K562 (cell line): ENCODE measurements around the gene APC. TPM values are rescaled to one million over a fixed set of nuclear protein-coding genes. Genes with fewer than 3 reads are reported as not detected.

ENCODE experiments used
- ARID2 ChIP-seq: fragments of 450-650 bp; IDR thresholded peaks from 2 replicates; pipeline ENCODE4 v1.6.1; 2017; ENCODE audit warnings: antibody characterized with exemption, mild to moderate bottlenecking
- ATF2 ChIP-seq: sonication (generic); formaldehyde crosslinking; IDR thresholded peaks from 2 replicates; pipeline ENCODE4 v1.8.1; 2022; ENCODE audit warnings: missing genetic modification reagents
- BACH1 ChIP-seq: fragments of 200-800 bp; sonication (Bioruptor generic); IDR thresholded peaks from 2 replicates; pipeline ENCODE4 v1.6.1; 2016; ENCODE audit warnings: missing genetic modification characterization, missing compliant biosample characterization
- CREB5 ChIP-seq: fragments of 250-450 bp; sonication (Bioruptor Pico); IDR thresholded peaks from 2 replicates; pipeline ENCODE4 v1.5.0; 2020; ENCODE audit warnings: mild to moderate bottlenecking
- EP300 ChIP-seq: IDR thresholded peaks from 2 replicates; pipeline ENCODE4 v1.6.1; 2012; ENCODE audit warnings: low read length, improper control_type of control experiment
- HBP1 ChIP-seq: fragments of 450-650 bp; formaldehyde crosslinking; IDR thresholded peaks from 2 replicates; pipeline ENCODE4 v1.4.0; 2022; ENCODE audit warnings: missing genetic modification characterization
- HNRNPLL ChIP-seq: fragments of 200-400 bp; formaldehyde crosslinking; IDR thresholded peaks from 2 replicates; pipeline ENCODE4 v1.6.1; 2017; ENCODE audit warnings: low read length, low read depth, mild to moderate bottlenecking; ENCODE audit not compliant: poor library complexity, severe bottlenecking
- RNF2 ChIP-seq: sonication (generic); IDR thresholded peaks from 2 replicates; pipeline ENCODE4 v1.6.1; 2016
- RNF219 ChIP-seq: fragments of 250-450 bp; sonication (Bioruptor Pico); IDR thresholded peaks from 2 replicates; pipeline ENCODE4 v1.5.0; 2022; ENCODE audit warnings: mild to moderate bottlenecking
- SMARCA5 ChIP-seq: fragments of 450-650 bp; IDR thresholded peaks from 2 replicates; pipeline ENCODE4 v1.6.1; 2016
- SP2 ChIP-seq: IDR thresholded peaks from 2 replicates; pipeline ENCODE4 v1.6.1; 2011; ENCODE audit warnings: mild to moderate bottlenecking, low read depth, low read length, moderate library complexity; ENCODE audit not compliant: poor library complexity, severe bottlenecking; ENCODE audit errors: extremely low read depth
- TAF7 ChIP-seq: fragments of 450-650 bp; IDR thresholded peaks from 2 replicates; pipeline ENCODE4 v1.6.1; 2016; ENCODE audit warnings: missing genetic modification characterization, missing compliant biosample characterization
- TRIM25 ChIP-seq: fragments of 450-650 bp; IDR thresholded peaks from 2 replicates; pipeline ENCODE4 v1.7.0; 2016; ENCODE audit warnings: borderline replicate concordance
- TRIM28 ChIP-seq: fragments of 450-650 bp; IDR thresholded peaks from 2 replicates; pipeline ENCODE4 v1.6.1; 2017
- YY1 ChIP-seq, 3 experiments: IDR thresholded peaks; 2 replicates each; pipeline ENCODE4 v1.6.1; 2011; ENCODE audit warnings: low read length in 2 of 3, mild to moderate bottlenecking in 2 of 3, moderate library complexity in 2 of 3, borderline replicate concordance in 1 of 3, control low read depth in 1 of 3, low read depth in 1 of 3; ENCODE audit not compliant: insufficient read depth in 3 of 3, insufficient replicate concordance in 2 of 3, control insufficient read depth in 1 of 3, insufficient read length in 1 of 3; ENCODE audit errors: extremely low read depth in 1 of 3
- ZNF398 ChIP-seq: fragments of 250-450 bp; sonication (Bioruptor Pico); IDR thresholded peaks from 2 replicates; pipeline ENCODE4 v1.8.0; 2021; ENCODE audit warnings: moderate library complexity, mild to moderate bottlenecking, inconsistent platforms
- polyA plus RNA-seq, 8 experiments: library from polyadenylated mRNA; depleted of rRNA in 4 of 8; stranded (reverse) in 5 of 8; unstranded in 3 of 8; fragments of >200 nt; fragmentation: Nextera tagmentation in 2 of 8; fragmentation: Illumina TruSeq in 1 of 8; extraction: Ambion mirVana in 2 of 8; extraction: Trizol in 1 of 8; gene quantifications; 2 replicates each; pipeline versions ENCODE4 v1.2.1 to v1.2.3, GENCODE V29; 2011 to 2014; ENCODE audit warnings: inconsistent platforms in 1 of 8, missing spikeins in 1 of 8
- total RNA-seq, 7 experiments: library from RNA; depleted of rRNA in 6 of 7; stranded (reverse); fragments of >200 nt in 6 of 7; fragmentation: Illumina TruSeq in 2 of 7; extraction: Trizol in 2 of 7; gene quantifications; 2 replicates each; pipeline versions ENCODE4 v1.2.1 to v1.2.3, GENCODE V29; 2011 to 2021; ENCODE audit warnings: low replicate concordance in 1 of 7

Gene APC
- total and polyA plus RNA-seq, 9 of the 15 experiments (the other 6 are each of a cell fraction or from before 2014, with no cell fraction given) = 5.7 to 29.5 (median 15.4) TPM

GRCh38 chr5:112694853-112695709 lies 42.6 kb upstream of the APC start (continued):
- no peak for TF ChIP-seq HNRNPLL
- no peak for TF ChIP-seq TAF7 (tag)
- no peak for TF ChIP-seq ZNF398 (CRISPR knock-in tag)
- TF ChIP-seq BACH1 (tag) = peak; percentile 49; the same call in 1 of the 2 replicates
- TF ChIP-seq ARID2 = peak; percentile 6; the same call in 1 of the 2 replicates
- TF ChIP-seq EP300 = peak; percentile 46
- TF ChIP-seq TRIM28 = no peak; the same call in 1 of the 2 replicates
- no peak for TF ChIP-seq SMARCA5
- TF ChIP-seq YY1 (IDR thresholded peaks at IDR 0.05; ENCODE audit: borderline replicate concordance in 1 of 3, control insufficient read depth in 1 of 3, extremely low read depth in 1 of 3, insufficient read depth in 3 of 3, insufficient read length in 1 of 3, insufficient replicate concordance in 2 of 3, low read depth in 1 of 3, low read length in 2 of 3) = no peak
- no peak for TF ChIP-seq RNF219
- TF ChIP-seq CREB5 = no peak
- TF ChIP-seq SP2 = no peak
- TF ChIP-seq ATF2 (CRISPR knock-in tag) = no peak
- TF ChIP-seq RNF2 = no peak
- TF ChIP-seq HBP1 (CRISPR knock-in tag) = no peak
- TF ChIP-seq TRIM25 = 0 out of 2 replicates have a peak, but pooled peaks have one; percentile 44
